Effector memory CD8-positive, alpha-beta T cell (primary cell): ENCODE data around the gene CHTOP.
A peak's percentile ranks its signal among the peaks of the same experiment; 100 is the strongest.
"Not testable (repeated sequence)": the region's sequence is repeated elsewhere in the genome, so short reads cannot be mapped to it uniquely, and the experiment has no call there.

Source experiments
- ATAC-seq: fragments of 150-1000 bp; cut with Tn5 transposase; replicated peaks from 2 replicates; pipeline ENCODE4 v1.10.0; 2021; ENCODE audit warnings: mild to moderate bottlenecking, moderate library complexity
- DNase-seq, 3 experiments: peaks; one replicate each; pipeline ENCODE4 v3.0.0; 2021
- H3K27ac Mint-ChIP-seq, 2 donors: one replicate each; pipeline ENCODE4 v1.8.0; 2022; ENCODE audit warnings: mild to moderate bottlenecking in 2 of 2, mixed read lengths in 2 of 2, moderate library complexity in 2 of 2
- H3K27me3 Mint-ChIP-seq, 2 donors: one replicate each; pipeline ENCODE4 v1.8.0; 2022; ENCODE audit warnings: mixed read lengths in 2 of 2
- H3K36me3 Mint-ChIP-seq: one replicate; pipeline ENCODE4 v1.8.0; 2022; ENCODE audit warnings: mild to moderate bottlenecking, moderate library complexity, mixed read lengths; ENCODE audit not compliant: insufficient read depth
- H3K4me1 Mint-ChIP-seq, 2 donors: one replicate each; pipeline ENCODE4 v1.8.0; 2022; ENCODE audit warnings: low read depth in 2 of 2, mixed read lengths in 2 of 2
- H3K4me3 Mint-ChIP-seq, 2 donors: one replicate each; pipeline ENCODE4 v1.8.0; 2022; ENCODE audit warnings: mild to moderate bottlenecking in 2 of 2, mixed read lengths in 2 of 2, moderate library complexity in 2 of 2
- H3K9me3 Mint-ChIP-seq, 2 donors: one replicate each; pipeline ENCODE4 v1.8.0; 2022; ENCODE audit warnings: mixed read lengths in 2 of 2
- total RNA-seq, 9 experiments: gene quantifications; one replicate each; lab custom pipeline; 2026; lab: John Stamatoyannopoulos, UW

Gene CHTOP
- 92.3 to 163 (median 124) reads per million in 9 experiments for total RNA-seq

- ATAC-seq = peak; percentile 86
- H3K4me3 Mint-ChIP-seq = peak within 1 kb of the TSS; percentile 99 to 100
Measured at GRCh38 chr1:153633754-153634665, at the start of gene CHTOP. TSS of gene CHTOP (plus strand) at chr1:153634066. CDS start at chr1:153636589, 2,523 bp downstream.

GRCh38 chr1:153585006-153585405 is 48.9 kb upstream of the CHTOP start:
- Mint-ChIP-seq H3K4me3 (no peak overlapping the region), H3K27ac (no peak overlapping the region), H3K36me3 (no peaks in the 10 kb centered on the region), H3K27me3 (peaks cover 18 to 28% of the 10 kb centered on the region in 2 donors), H3K9me3 (no peaks in the 10 kb centered on the region), H3K4me1 (no peaks in the 10 kb centered on the region)
- DNase-seq (no peak), ATAC-seq (no peak)

More at GRCh38 chr1:153633754-153634665, at the start of gene CHTOP:
- Mint-ChIP-seq H3K9me3 (no peaks in the 10 kb centered on the region), H3K27me3 (no peaks in the 10 kb centered on the region), H3K27ac (peak within 1 kb of the TSS; percentile 100), H3K4me1 (peaks cover 28 to 34% of the 10 kb centered on the region in 2 donors), H3K36me3 (peaks cover 57% of the 10 kb centered on the region)
- peak; percentile 94 to 99 (median 98) for DNase-seq

DNA sequence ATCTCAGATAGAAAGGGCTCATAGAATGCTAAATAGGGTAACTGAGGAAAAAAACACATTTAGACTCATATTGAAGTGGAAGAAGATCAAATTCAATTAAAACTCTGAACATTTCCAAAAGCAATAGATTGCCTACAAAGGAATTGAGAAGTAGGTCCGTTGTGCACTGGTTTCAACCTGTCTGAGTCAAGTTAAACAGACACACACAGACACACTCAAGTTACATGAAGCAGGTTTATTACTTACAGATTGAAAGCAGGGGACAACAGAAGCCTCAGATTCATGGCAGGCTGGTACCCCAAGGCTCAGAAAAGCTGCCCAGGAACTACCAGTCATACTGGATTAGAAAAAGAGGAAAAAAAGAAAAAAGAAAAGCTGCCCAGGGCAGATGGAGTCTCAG is 47.5 kb upstream of the CHTOP start:
- H3K27me3 Mint-ChIP-seq = peaks cover 18 to 28% of the 10 kb centered on the region in 2 donors
- no peaks in the 10 kb centered on the region for H3K36me3 Mint-ChIP-seq
- H3K9me3 Mint-ChIP-seq = no peaks in the 10 kb centered on the region

GRCh38 chr1:153587314-153587713 is 46.6 kb upstream of the CHTOP start:
- Mint-ChIP-seq H3K27ac (no peak overlapping the region), H3K4me1 (no peaks in the 10 kb centered on the region)

More for the DNA sequence above, 47.5 kb upstream of the CHTOP start:
- Mint-ChIP-seq H3K27ac (no peak overlapping the region), H3K4me3 (no peak overlapping the region), H3K4me1 (no peaks in the 10 kb centered on the region)
- ATAC-seq (no peak), DNase-seq (no peak)

DNA sequence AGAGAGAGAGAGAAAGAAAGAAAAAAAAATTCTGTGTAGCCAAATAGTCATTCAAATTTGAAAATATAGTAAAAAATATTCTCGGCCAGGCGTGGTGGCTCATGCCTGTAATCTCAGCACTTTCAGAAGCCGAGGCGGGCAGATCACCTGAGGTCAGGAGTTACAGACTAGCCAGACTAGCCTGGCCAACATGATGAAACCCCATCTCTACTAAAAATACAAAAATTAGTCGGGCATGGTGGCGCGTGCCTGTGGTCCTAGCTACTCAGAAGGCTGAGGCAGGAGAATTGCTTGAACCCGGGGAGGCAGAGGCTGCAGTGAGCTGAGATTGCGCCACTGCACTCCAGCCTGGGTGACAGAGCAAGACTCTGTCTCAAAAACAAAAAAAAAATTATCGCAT is 45.8 kb upstream of the CHTOP start:
- peaks cover 18 to 28% of the 10 kb centered on the region in 2 donors for H3K27me3 Mint-ChIP-seq
- not testable (repeated sequence) for H3K36me3 Mint-ChIP-seq, H3K4me1 Mint-ChIP-seq, ATAC-seq, H3K9me3 Mint-ChIP-seq, DNase-seq, H3K4me3 Mint-ChIP-seq, H3K27ac Mint-ChIP-seq

More at GRCh38 chr1:153587314-153587713, 46.6 kb upstream of the CHTOP start:
- Mint-ChIP-seq H3K4me3 (no peak overlapping the region), H3K27me3 (peaks cover 18 to 28% of the 10 kb centered on the region in 2 donors), H3K9me3 (no peaks in the 10 kb centered on the region), H3K36me3 (no peaks in the 10 kb centered on the region)
- no peak for ATAC-seq
- DNase-seq = no peak

GRCh38 chr1:153588482-153588881 is 45.4 kb upstream of the CHTOP start:
- Mint-ChIP-seq H3K36me3 (no peaks in the 10 kb centered on the region), H3K4me1 (no peaks in the 10 kb centered on the region), H3K4me3 (no peak overlapping the region), H3K27ac (no peak overlapping the region), H3K27me3 (peaks cover 18 to 28% of the 10 kb centered on the region in 2 donors), H3K9me3 (no peaks in the 10 kb centered on the region)
- no peak for DNase-seq
- ATAC-seq = no peak

- Mint-ChIP-seq H3K27me3 (no peaks in the 10 kb centered on the region), H3K4me1 (no peaks in the 10 kb centered on the region), H3K4me3 (no peak overlapping the region), H3K9me3 (no peaks in the 10 kb centered on the region), H3K27ac (no peak overlapping the region), H3K36me3 (peaks cover 2% of the 10 kb centered on the region)
- DNase-seq (no peak), ATAC-seq (no peak)
Measured at GRCh38 chr1:153592748-153593147, 41.1 kb upstream of the CHTOP start.

DNA sequence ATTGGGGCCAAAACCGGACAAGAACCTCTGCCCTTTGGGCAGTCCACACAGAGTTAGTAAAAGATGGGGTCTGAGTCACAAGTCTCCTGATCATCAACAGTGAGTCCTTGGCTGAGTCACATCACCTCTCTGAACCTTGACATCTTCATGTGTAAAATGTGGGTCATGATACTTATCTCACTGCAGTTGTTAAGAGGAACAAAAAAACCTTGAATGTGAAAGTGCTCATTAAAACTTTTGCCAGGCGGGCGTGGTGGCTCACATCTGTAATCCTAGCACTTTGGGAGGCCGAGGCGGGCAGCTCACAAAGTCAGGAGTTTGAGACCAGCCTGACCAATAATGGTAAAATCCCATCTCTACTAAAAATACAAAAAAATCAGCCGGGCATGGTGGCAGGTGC is 36.7 kb upstream of the CHTOP start:
- Mint-ChIP-seq H3K4me1 (peaks cover 0 to 2% of the 10 kb centered on the region in 2 donors), H3K27me3 (no peaks in the 10 kb centered on the region), H3K36me3 (peaks cover 2% of the 10 kb centered on the region), H3K4me3 (no peak overlapping the region), H3K9me3 (no peaks in the 10 kb centered on the region), H3K27ac (peak overlapping the region in 1 of 2 donors; percentile 56)
- ATAC-seq (peak; percentile 33), DNase-seq (no peak)

DNA sequence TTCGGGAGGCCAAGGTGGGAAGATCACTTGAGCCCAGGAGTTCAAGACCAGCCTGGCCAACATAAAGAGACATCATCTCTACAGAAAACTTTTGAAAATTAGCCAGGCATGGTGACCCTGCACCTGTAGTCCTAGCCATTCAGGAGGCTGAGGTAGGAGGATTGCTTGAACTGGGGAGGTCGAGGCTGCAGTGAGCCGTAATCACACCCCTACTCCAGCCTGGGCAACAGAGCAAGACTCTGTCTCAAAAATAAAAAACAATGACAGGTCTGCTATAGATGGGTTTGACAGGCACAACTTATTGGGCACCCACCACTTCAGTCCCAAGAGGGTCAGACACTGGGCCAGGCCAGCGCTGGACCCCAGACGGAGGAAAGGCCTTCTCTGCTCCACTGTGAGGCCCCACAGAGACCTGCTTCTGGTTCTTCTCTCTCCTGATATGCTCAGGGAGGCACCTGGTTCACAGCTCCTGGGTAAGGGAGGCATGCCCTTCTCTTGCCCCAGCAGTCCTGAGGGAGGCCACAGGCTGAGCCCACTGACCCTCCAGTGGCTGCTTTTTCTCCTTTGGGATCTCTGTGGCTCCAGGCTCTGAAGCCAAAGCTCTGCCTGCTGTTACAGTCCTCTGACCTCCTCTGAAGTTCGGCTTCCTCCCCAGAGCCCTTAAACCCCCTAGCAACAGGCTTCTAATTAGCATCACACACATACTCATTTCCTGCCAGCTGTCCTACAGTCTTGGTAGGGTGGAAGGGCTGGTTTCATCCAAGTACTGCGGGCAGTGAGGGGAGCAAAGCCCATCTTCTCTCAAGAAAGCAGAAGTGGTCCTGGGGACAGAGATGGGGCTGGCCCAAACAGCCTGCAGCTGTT is 35.3 kb upstream of the CHTOP start:
- Mint-ChIP-seq H3K36me3 (peaks cover 2% of the 10 kb centered on the region), H3K4me3 (no peak overlapping the region), H3K9me3 (no peaks in the 10 kb centered on the region), H3K27ac (no peak overlapping the region), H3K4me1 (peaks cover 0 to 2% of the 10 kb centered on the region in 2 donors), H3K27me3 (no peaks in the 10 kb centered on the region)
- DNase-seq (no peak), ATAC-seq (peak; percentile 70)

- Mint-ChIP-seq H3K27ac (no peak overlapping the region), H3K4me1 (peaks cover 0 to 2% of the 10 kb centered on the region in 2 donors), H3K4me3 (no peak overlapping the region), H3K36me3 (peaks cover 2% of the 10 kb centered on the region), H3K27me3 (no peaks in the 10 kb centered on the region), H3K9me3 (no peaks in the 10 kb centered on the region)
- DNase-seq = no peak
- ATAC-seq = no peak
Measured at GRCh38 chr1:153599847-153600246, 34.0 kb upstream of the CHTOP start.

DNA sequence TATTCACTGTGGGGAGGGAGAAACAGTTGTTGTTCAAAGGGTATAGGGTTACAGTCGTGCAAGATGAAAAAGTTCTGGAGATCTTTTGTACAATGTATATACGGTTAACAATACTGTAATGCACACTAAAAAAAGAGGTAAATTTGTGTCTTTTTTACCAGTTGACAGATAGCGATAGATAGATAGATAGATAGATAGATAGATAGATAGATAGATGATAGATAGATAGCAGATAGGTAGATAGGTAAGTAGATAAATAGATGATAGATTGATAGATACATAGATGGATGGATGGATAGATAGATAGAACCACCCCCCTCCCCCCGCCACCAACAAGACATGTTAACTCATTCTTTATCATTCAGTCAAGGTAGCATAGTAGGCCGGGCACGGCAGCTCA is 31.1 kb upstream of the CHTOP start:
- Mint-ChIP-seq H3K27me3 (no peaks in the 10 kb centered on the region), H3K27ac (no peak overlapping the region), H3K9me3 (no peaks in the 10 kb centered on the region), H3K36me3 (peaks cover under 1% of the 10 kb centered on the region), H3K4me1 (peaks cover 0 to 2% of the 10 kb centered on the region in 2 donors), H3K4me3 (no peak overlapping the region)
- ATAC-seq = no peak
- no peak for DNase-seq

- DNase-seq = no peak
- H3K4me3 Mint-ChIP-seq = no peak overlapping the region
- H3K27me3 Mint-ChIP-seq = no peaks in the 10 kb centered on the region
- no peak for ATAC-seq
- no peaks in the 10 kb centered on the region for H3K9me3 Mint-ChIP-seq
- H3K27ac Mint-ChIP-seq = no peak overlapping the region
- H3K4me1 Mint-ChIP-seq = no peaks in the 10 kb centered on the region
- H3K36me3 Mint-ChIP-seq = no peaks in the 10 kb centered on the region
Measured at GRCh38 chr1:153606194-153606593, 27.7 kb upstream of the CHTOP start.

GRCh38 chr1:153607381-153607780 is 26.5 kb upstream of the CHTOP start:
- Mint-ChIP-seq H3K36me3 (no peaks in the 10 kb centered on the region), H3K4me1 (no peaks in the 10 kb centered on the region), H3K27ac (no peak overlapping the region), H3K4me3 (no peak overlapping the region), H3K9me3 (no peaks in the 10 kb centered on the region), H3K27me3 (no peaks in the 10 kb centered on the region)
- ATAC-seq (no peak), DNase-seq (no peak)
